Prostate gland (tissue), 2 donors: ENCODE data around the gene BCKDK.
A peak's percentile ranks its signal among the peaks of the same experiment; 100 is the strongest.

Source experiments
- POLR2A ChIP-seq: fragments of 450-650 bp; IDR thresholded peaks from one replicate; pipeline ENCODE4 v1.6.1; 2016; ENCODE audit warnings: antibody characterized with exemption, mild to moderate bottlenecking
- POLR2AphosphoS5 ChIP-seq: sonication (generic); formaldehyde crosslinking; IDR thresholded peaks from one replicate; pipeline ENCODE4 v1.6.1; 2017; ENCODE audit warnings: antibody characterized with exemption
- TF ChIP-seq, protein P1 (sequence below), 4 experiments: fragments of 200-600 bp in 2 of 4; fragments of 450-650 bp in 2 of 4; sonication (generic) in 2 of 4; IDR thresholded peaks; 1 replicate in 3 of 4; 2 replicates in 1 of 4; pipeline ENCODE4 v1.5.1; 2016 to 2019; ENCODE audit warnings: antibody characterized with exemption in 4 of 4, mild to moderate bottlenecking in 2 of 4, moderate library complexity in 2 of 4

DNA sequence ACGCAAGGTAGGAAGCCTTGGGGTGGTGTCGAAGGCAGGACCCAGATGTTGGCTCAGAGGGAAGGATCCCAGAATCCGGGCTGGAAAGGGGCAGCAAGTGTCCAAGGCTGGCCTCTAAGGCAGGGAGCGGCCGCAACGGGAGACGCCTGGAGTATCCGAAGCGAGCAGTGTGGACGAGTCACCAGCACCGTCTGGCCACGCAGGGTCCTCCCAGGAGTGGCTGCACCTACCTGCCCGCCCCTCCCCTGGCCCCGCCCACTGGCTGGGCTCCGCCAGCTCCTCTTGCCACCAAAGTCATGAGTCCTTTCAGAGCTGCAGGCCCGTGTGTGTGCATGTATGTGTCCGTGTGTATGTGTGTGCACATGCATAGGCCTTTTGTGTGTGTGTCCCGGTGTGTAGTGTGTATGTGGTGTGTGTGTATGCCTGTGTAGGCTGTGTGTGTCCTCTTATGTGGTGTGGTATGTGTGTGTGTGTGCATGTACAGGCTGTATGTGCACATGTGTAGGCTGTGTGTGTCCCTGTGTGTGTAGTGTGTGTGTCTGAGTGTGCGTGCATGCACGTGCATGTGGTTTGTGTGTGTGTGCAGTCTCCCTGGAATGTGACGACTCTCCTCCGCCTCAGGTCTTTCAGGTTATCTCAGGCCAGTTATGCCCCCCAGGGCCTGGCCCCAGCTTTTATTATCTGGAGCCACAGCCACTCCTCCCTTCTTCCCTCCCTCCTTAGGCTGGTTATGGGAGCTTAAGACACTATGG, 27.5 kb downstream of the BCKDK start, which contains the start of gene PRSS8:
- TF ChIP-seq POLR2A (peak; percentile 98), POLR2AphosphoS5 (peak; percentile 88)
- TF ChIP-seq, protein P1, sequence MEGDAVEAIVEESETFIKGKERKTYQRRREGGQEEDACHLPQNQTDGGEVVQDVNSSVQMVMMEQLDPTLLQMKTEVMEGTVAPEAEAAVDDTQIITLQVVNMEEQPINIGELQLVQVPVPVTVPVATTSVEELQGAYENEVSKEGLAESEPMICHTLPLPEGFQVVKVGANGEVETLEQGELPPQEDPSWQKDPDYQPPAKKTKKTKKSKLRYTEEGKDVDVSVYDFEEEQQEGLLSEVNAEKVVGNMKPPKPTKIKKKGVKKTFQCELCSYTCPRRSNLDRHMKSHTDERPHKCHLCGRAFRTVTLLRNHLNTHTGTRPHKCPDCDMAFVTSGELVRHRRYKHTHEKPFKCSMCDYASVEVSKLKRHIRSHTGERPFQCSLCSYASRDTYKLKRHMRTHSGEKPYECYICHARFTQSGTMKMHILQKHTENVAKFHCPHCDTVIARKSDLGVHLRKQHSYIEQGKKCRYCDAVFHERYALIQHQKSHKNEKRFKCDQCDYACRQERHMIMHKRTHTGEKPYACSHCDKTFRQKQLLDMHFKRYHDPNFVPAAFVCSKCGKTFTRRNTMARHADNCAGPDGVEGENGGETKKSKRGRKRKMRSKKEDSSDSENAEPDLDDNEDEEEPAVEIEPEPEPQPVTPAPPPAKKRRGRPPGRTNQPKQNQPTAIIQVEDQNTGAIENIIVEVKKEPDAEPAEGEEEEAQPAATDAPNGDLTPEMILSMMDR (IDR thresholded peaks at IDR 0.05) = peak in 1 of 4 experiments; percentile 6
